ENCODE measurements around the gene ZDHHC5.

Gene ZDHHC5

DNA sequence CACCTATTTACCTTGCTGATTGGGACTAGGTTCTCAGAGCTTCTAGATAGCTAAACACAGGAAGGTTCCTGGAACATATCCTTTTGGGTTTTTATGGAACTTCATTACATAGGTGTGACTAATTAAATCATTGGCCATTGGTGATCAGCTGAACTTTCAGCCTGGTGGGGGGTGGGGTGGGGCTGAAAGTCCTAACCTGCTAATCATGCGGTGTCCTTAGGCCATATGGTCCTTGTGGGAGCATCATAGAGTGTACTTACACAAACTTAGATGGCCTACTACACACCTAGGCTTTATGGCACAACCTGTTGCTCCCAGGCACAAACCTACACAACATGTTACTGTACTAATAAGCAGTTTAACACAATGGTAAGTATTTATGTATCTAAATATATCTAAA lies 64.7 kb downstream of the ZDHHC5 start:
- DNase-seq, result no peak

- no peak for DNase-seq
Measured at GRCh38 chr11:57735619-57736298, 67.8 kb downstream of the ZDHHC5 start.

DNA sequence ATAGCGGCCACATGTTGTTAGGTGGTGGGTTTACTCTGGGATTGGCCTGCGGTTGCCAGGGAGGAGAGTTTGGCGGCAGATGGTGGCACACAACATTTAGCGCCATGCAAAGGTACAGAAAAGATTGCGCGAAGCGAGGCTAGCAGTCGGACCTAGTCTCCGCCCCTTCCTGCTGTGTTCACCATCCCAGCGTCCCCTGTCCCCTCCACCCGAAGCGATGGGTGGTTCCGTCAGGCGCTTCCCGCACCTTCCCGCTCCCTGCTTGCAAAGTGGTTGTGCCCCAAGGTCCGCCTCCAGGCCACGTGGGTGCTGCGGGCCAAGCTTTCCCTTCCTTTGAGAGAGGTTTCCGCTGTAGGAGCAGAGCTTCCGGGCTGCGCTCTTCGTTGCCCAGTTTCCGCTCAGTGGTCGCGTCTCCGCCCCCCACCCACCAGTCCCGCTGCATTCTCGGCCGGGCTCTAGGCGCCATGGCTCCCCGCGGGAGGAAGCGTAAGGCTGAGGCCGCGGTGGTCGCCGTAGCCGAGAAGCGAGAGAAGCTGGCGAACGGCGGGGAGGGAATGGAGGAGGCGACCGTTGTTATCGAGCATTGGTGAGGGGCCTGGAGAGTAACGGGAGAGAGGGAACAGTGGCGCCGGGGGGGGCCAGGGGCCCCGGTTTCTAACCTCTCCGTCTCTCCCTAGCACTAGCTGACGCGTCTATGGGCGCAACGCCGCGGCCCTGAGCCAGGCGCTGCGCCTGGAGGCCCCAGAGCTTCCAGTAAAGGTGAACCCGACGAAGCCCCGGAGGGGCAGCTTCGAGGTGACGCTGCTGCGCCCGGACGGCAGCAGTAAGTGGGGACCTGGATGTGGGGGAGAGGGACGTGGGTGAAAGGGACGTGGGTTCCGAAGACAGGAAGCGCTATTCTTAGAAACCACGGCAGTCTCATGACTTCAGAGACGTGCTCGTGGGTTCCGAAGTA lies 73.5 kb downstream of the ZDHHC5 start, which contains the start of gene SELENOH:
Gene SELENOH, plus strand, starts transcription at position 360 of the 955 bp plus-strand sequence. Its CDS starts 105 bp downstream, at position 465.
- peak; percentile 58 to 96 (median 87) for DNase-seq

DNA sequence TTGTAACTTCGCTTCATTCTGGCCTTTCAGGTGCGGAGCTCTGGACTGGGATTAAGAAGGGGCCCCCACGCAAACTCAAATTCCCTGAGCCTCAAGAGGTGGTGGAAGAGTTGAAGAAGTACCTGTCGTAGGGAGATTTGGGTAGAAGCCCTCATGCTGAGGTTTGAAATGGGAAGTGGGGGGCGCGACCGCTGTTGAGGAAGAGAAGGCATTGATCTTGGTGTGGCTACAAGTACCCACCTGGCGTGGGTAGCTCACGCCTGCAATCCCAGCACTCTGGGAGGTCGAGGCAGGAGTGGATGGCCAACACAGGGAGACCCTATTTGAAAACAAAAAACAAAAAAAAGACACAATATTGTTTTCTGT lies 74.2 kb downstream of the ZDHHC5 start:
- DNase-seq, result peak in 2 of 14 donors; percentile 22 to 41

DNA sequence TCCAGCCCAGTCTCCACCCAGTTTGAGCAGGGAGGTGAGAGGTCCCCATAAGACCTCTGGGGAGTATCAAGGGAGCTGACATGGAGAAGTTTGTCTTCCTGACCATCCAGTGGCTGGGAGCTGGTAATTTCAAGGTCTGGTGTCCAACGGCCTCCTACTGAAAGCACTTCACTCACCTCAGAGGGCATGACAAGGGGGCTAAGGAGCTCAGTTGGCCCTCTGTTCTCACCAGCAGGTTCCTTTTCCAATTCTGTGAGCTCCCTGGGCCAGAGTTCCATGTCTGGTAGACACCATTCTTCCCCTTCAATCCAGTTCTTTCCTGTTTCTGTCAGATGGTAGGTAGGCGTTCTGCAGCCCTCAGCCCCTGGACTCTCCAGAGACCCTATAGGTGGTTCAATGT lies 76.4 kb downstream of the ZDHHC5 start:
- no peak for DNase-seq

DNA sequence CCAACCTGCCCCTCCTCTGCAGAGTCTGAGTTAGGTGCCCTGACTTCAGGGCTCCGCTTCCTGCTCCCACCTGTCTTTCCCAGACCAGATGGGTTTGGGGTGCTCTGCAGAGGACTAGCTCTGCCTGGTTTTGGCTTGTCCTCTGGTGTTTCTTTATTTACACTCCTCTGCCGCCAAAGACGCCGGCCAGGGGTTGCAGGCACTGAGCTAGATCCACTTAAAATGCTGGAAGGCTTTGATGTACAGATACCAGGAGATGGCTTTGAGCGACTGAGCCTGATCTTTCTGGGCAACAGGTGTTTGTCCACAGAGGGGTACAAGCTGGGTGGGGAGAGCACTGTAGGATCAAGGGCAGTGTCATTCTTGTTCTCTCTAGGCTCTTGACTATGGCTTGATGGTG lies 77.3 kb downstream of the ZDHHC5 start:
- DNase-seq, result no peak

DNA sequence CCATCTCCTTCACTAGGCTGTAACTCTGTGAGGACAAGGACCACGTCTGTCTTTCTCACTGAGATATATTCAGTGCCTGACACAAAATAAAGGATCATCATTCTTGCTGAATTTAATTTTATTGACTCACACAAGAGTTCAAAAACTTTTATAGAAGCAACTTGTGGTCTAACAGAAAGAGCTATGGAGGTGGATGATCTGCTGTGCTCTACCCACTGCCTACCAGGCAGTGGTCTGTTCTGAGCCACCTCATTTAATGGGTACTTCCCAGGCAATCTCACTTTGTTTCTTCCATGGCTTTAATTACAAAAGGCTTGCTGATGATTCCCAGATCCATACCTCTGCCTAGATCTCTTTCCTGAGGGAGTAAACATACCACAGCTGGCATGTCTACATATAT lies 79.0 kb downstream of the ZDHHC5 start:
- no peak for DNase-seq

All from C1 segment of cervical spinal cord (tissue), 14 donors.